NK-92 treated with Interleukin-12 subunit alpha and Interleukin-12 subunit beta, amount 100 ng/mL, for 24 hours (cell line): ENCODE measurements around the gene AP3D1.
"Not testable (repeated sequence)": the region's sequence is repeated elsewhere in the genome, so short reads cannot be mapped to it uniquely, and the experiment has no call there.

Experiments used
- DNase-seq: peaks from one replicate; lab custom pipeline; 2025; lab: John Stamatoyannopoulos, UW

The AP3D1 gene

GRCh38 chr19:2150794-2151338 lies 500 bp downstream of the AP3D1 start:
- DNase-seq: no peak

DNA sequence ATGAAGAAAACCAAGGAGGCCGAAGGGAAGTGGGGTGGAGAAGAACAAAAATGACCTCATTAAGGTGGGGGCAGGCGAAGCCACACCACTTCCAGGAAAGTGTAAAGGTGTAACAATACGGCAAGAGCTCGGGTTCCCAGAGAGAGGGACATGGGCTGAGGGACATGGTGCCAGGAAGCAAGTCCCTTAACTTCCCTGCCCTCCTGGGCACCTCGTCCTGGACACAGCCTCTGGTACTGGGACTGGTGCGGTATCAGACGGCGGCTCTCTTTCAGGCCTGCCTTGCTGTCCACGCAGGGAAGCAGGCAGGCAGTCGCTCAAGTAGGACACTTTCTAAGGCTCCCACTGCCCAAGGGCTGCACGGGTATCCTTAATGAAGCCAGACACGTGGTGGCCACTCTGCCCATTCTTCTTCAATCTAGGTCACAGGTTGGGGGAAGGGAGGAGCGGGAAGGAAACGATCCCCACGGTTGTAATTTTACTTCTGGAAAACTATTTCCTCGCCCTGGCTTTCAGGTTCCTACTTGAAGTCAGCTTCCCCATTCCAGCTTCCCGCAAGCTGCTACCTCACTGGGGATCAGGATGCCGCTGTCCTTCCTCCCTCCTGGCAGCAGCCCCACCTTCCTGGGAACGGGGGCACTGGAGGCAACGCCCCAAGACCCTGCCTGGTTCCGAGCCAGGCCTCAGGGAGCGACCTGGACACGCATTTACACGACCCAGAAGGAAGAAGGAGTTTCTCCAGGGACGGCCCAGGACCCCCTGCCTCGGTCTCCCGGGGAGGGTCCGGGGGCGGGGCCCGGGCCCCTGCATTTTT lies 1.2 kb downstream of the AP3D1 start:
- DNase-seq: no peak

- no peak for DNase-seq
These were observed 2.8 kb downstream of the AP3D1 start for GRCh38 chr19:2148482-2149135.

- DNase-seq: no peak
These were observed 5.5 kb downstream of the AP3D1 start for GRCh38 chr19:2145831-2146241.

DNA sequence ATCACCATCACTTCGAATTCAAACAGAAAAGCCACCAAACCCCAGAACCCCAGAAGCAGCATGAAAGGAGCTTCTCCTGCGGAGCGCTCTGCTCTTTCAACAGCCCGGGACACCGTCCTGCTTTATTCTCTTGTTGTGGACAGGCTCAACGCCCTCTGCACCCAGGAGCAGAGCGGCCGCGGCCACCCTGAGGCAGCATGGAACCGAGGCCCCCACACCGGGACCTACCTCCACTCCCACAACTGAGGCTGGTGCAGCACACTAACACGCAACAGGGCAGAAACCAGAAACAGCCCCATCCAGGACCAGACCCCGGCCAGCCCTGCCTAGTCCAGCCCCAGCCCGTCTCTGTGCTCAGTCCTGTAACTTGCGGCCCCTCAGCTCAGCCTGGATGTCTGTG lies 7.2 kb downstream of the AP3D1 start:
- DNase-seq: no peak

GRCh38 chr19:2142173-2142829 lies 9.1 kb downstream of the AP3D1 start:
- no peak for DNase-seq

- DNase-seq: no peak
These were observed 11.2 kb downstream of the AP3D1 start for GRCh38 chr19:2140138-2140569.

DNA sequence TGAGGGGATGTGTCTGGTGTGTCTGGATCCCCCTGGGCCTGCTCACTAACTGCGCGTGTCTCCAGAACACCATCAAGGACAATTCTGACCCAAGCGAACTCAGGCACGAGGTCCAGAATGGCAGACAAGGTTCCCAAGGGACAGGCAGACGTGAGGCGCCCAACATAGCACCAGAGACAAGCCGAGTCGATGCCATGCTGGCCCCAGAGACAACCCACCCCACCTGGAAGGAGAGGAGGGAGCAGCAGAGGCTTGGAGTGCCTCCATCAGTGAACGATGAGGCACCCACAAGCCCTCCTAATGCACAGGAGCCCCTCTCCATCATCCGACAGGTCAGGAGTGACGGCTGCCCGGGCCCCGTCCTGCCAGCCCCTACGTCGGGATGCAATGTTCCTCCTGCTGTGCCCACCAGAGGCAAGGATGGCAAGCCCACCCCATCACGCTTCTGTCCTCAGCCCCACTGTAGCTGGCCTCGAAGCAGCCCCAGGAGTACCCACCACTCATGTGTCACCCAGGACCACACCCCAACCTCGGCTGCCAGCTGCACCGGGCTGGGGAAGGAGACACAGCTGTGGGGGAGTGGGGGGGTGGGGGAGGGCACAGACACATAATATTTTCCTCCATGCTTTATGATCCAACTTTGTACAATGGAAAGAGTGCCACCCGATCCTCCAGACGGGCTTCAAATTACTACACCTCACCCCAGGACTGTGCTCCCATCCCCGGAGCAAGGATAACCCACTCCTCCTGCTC lies 11.8 kb downstream of the AP3D1 start:
- no peak for DNase-seq

DNA sequence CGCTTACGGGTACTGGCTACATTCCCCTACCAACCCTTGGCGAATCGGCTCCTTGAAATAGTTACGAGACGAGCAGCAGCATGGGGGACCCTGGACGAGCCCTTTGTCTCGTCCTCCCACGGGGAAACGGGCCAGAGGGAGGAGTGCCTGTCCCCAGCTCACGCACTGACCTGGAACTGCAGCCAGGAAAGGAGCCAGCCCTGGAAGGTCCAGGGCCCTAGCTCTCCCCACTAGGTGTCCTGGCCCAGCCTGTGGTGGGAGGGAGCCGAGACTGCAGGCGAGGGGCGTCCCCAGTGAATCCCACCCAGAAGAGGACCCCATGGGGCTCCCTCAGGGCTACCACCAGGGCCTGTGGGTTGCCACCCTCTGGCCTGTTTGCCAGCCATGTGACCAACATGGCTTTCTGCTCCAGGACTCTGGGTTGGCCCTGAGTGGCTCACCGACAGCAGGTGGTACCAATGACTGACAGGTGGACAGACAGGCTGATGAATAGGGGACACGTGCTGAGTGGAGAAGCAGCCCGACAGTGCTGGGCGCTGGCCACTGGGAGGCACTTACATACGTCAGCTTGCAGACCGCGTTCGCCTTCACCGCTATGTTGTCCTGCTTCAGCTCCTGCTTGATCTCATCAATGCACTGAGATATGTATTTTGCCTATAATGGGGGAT lies 13.2 kb downstream of the AP3D1 start:
- DNase-seq: no peak

- no peak for DNase-seq
These were observed 14.6 kb downstream of the AP3D1 start for GRCh38 chr19:2136796-2137195.

DNA sequence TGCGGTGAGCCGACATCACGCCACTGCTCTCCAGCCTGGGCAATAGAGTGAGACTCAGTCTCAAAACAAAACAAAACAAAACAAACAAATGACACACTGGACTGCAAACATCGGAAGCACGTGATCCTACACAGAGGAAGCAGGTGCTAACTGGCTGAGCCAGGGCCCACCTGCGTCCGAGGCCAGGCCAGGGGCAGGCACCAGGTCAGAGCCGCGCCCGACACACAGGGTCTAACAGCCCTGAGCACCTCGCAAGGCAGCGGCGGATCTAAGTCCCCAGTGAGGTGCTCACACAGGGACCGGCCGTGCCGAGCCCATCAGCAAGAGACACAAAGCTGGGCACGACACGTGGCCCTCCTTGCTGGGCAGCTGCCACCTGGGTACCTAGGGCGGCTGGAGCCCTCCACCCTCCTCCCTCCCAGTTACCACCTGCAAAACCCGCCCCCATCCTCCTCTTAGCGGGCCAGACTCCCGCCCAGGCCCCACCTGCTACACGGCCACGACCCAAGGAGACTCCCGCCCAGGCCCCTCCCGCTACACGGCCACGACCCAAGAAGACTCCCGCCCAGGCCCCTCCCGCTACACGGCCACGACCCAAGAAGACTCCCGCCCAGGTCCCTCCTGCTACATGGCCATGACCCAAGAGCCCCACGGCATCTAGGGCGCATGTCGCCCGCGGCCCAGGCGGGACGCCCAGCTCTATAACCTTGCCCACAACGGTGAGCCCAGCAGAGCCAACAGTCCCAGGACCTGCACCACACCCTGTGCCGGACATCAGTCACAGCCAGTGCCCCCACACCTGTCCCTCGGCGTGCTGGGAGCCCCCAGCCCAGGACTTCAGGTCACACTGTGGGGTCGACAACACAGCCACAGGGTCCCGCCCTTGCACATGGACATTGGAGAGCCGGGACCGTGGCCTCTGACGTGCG lies 15.6 kb downstream of the AP3D1 start:
- DNase-seq: no peak

DNA sequence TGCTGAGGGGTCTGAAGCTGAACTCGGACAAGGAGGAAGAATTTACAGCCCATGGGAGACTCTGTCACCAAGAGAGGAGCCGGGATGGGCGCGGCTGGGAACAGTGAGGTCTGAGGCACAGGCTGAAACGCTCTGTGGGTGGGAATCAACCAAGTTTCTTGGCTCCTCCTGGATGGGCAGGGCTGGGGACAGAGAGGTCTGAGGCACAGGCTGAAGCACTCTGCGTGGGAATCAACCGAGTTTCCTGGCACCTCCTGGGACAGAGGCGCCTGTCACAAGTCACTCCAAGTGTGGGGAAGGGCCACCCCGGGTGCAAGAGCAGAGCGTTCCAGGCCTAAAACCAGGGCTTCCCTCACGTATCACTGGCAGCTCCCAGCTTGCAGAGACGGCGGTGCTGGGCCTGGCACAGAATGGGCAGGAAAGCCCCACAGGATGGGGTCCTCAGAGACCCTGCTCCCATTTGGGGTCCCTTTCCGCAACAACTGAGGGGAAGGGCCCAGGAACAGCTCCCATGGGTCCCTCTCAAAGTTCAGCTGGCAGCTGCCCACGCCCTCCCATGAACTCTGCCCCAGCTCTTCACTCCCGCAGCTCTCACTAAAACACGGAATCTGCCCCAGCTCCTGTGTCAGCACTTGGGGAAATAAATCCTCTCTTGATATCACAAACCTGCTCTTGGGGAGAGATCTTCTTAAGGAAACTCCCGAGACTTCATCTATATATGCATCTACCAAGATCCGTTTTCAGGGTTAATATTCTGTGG lies 18.5 kb downstream of the AP3D1 start:
- no peak for DNase-seq

GRCh38 chr19:2132191-2132590 lies 19.2 kb downstream of the AP3D1 start:
- DNase-seq: no peak

DNA sequence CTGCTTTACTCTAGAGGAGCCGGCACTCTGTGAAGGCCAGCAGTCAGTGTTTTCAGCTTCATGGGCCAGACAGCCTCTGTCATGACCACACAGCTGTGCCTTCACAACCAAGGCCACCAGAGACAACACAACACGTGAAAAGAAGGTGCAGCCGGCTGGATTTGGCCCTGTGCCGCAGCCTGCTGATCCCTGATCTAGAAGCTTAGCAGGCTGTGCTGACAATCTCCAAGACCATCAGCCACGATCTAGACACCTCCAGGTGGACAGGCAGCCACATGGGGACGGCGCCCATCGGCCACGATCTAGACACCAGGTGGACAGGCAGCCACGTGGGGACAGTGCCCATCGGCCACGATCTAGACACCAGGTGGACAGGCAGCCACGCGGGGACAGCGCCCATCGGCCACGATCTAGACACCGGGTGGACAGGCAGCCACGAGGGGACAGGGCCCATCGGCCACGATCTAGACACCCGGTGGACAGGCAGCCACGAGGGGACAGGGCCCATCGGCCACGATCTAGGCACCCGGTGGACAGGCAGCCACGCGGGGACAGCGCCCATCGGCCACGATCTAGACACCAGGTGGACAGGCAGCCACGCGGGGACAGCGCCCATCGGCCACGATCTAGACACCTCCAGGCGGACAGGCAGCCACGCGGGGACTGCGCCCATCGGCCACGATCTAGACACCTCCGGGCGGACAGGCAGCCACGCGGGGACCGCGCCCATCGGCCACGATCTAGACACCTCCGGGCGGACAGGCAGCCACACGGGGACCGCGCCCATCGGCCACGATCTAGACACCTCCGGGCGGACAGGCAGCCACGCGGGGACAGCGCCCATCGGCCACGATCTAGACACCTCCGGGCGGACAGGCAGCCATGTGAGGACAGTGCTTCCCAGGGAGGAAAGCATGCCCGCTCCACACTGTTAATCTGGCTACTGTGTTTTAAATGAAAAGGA lies 20.1 kb downstream of the AP3D1 start:
- DNase-seq: not testable (repeated sequence)

DNA sequence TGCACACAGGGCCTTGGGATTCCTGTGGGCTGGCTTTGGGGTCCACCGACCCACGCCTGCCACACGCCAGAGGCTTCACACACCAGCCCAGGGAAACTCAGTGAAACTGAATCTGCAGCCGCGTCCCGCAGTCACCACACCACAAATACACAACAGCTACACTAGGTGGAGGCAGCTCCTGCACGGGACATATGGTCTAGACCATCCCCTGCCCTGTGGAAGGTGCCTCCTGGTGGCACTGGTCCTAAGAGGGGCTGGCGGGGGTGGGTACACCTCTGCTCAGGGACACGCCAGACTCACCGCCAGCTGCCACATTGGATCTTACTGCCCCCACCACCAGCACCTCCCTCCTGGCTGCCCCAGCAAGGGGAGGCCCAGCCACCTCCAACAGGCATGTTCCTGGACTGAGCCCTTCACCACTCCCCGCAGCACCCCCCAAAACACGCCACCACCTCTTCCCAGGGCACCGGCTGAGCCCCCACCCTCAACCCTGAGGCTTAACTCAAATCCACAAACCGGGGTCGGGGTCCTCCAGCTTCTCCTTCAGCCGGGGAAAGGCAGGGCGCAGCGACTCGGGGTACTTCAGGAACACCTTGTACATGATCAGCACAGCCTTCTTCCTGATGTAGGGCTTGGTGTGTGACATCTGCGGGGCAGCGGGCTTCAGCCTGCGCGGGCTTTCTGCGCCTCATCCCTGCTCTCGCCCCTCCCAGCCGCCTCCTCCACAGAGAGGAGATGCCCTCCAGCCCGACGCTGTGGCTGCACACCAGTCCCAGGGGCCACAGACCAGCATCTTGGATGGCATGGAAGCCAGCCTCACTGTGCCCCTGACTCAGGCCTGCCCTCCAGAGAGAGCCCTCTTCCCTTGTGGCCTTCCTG lies 21.2 kb downstream of the AP3D1 start:
- DNase-seq: no peak

- no peak for DNase-seq
These were observed 21.9 kb downstream of the AP3D1 start for GRCh38 chr19:2129486-2129885.

DNA sequence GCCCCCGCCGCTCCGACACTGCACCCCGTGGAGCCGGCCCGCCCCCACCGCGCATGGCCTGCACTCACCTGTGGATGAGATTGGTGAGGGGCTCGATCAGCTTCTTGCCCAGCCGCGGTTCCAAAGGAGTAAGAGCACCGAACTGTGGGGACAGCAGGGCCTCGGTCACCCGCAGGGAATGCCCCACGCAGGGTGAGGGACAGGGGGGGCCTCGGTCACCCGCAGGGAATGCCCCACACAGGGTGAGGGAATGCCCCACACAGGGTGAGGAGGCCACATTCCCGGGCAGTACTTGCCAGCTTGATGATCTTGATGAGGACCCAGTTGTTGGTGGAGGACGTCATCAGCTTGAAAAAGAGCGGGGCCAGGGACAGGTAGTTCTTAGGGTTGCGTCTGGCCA lies 22.3 kb downstream of the AP3D1 start:
- DNase-seq: no peak
